RCC 7860 (cell line): ENCODE data around the gene RNPEP.
A peak's percentile ranks its signal among the peaks of the same experiment; 100 is the strongest.
"Not testable (repeated sequence)": the region's sequence is repeated elsewhere in the genome, so short reads cannot be mapped to it uniquely, and the experiment has no call there.

ENCODE experiments used
- DNase-seq: peaks from one replicate; pipeline ENCODE4 v3.0.0-alpha.2; 2015; ENCODE audit warnings: low spot score
- FAIRE-seq: peaks from 2 replicates; lab custom pipeline; 2012; peaks lifted over from hg19 to GRCh38; lab: Jason Lieb, UNC

The RNPEP gene, protein sequence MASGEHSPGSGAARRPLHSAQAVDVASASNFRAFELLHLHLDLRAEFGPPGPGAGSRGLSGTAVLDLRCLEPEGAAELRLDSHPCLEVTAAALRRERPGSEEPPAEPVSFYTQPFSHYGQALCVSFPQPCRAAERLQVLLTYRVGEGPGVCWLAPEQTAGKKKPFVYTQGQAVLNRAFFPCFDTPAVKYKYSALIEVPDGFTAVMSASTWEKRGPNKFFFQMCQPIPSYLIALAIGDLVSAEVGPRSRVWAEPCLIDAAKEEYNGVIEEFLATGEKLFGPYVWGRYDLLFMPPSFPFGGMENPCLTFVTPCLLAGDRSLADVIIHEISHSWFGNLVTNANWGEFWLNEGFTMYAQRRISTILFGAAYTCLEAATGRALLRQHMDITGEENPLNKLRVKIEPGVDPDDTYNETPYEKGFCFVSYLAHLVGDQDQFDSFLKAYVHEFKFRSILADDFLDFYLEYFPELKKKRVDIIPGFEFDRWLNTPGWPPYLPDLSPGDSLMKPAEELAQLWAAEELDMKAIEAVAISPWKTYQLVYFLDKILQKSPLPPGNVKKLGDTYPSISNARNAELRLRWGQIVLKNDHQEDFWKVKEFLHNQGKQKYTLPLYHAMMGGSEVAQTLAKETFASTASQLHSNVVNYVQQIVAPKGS

DNA sequence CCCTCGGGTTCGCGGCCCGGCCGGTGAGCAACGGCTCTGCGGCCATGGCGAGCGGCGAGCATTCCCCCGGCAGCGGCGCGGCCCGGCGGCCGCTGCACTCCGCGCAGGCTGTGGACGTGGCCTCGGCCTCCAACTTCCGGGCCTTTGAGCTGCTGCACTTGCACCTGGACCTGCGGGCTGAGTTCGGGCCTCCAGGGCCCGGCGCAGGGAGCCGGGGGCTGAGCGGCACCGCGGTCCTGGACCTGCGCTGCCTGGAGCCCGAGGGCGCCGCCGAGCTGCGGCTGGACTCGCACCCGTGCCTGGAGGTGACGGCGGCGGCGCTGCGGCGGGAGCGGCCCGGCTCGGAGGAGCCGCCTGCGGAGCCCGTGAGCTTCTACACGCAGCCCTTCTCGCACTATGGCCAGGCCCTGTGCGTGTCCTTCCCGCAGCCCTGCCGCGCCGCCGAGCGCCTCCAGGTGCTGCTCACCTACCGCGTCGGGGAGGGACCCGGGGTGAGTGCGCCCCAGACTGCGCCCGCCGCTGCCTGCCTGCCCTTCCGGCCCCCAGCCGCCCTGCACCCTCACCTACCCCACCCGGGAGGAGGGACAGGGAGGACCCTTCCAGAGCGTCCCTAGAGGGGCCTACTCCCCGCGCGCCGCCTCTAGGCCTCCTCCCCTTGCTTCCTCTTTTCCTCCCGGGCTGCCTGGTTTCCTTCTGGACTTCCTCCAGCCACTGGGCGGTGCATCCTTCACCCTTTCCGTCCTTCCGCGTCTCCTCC, at the start of gene RNPEP:
TSS of gene RNPEP (plus strand) at position 26 of the 757 bp plus-strand sequence. CDS start at position 45, 19 bp downstream.
- FAIRE-seq (peak; percentile 71), DNase-seq (peak; percentile 76)

DNA sequence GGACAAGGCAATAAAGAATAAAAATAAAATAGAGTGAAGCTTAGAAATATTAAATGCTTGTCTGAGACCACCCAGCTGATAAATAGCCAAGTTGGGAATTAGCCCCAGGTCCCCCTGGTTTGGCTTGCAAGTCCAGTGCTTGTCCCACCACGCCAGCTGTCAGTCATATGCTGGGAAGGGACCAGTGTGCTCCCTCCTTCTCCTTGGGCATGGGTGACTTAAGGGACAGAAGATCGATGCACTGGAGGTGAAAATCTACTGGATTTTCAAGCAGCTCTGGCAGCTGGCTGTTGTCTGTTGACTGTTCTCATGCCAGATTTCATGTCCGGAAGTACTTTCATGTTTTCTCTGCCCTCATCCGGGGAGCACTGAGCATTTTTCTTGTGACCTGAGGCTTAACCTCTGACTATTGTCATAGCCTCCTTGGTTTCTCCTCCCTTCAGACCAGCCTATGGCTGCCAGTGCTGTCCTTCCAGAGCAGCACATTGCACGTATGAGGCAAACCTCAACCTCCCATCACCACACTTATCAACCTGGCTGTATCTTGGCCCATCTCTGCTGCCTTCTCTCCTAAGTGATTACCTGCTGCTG, 48.5 kb upstream of the RNPEP start:
- FAIRE-seq = no peak
- DNase-seq = peak; percentile 8

DNA sequence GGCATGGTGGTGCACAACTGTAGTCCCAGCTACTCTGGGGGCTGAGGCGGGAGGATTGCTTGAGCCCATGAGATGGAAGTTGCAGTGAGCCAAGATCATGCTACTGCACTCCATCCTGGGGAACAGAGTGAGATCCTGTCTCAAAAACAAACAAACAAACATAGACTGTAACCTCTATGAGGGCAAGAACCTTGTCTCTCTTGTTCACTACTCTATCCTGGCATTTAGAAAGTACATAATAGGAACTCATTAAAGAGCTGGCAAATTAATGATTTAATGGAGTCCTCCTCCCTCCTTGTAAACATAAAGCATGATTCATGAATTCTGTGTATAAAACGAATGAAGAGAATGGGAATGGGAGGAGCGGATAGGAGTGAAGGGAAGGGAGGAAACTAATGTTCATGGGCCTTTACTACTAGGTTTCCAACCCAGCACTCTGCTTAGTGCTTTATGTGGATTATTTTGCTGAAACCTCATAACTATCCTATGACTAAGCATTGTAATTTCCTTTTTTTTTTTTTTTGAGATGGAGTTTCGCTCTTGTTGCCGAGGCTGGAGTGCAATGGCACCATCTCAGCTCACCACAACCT, 44.7 kb upstream of the RNPEP start:
- peak; percentile 41 for DNase-seq

DNA sequence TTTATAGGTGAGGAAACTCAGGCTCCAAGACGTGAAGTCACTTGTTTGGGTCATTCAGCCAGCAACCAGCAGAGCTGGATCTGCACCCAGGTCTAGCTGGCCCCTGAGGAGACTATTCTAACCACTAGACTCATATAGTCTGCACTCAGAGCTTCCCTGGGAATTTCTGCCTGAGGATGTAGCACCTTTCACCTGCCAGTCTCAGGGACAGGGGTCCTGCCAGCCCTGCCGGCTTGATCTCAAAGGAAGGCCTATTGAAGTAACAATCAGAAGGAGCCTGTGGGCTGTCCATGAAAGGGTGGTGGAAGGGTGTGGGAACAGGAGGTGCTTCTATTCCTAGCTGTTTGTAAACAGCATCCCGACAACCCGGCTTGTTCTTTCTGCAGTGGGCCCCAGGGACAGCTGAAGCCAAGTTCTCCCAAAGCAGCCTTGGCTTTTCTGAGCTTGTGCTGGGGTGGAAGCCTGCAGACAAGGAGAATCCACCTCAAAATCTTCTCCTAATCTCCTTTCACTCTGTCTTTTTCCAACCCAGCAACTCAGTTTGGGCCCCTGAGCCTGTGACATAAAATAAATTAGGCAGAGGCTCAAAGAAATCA, 43.9 kb upstream of the RNPEP start:
- DNase-seq (no peak), FAIRE-seq (no peak)

More for the DNA sequence above, 44.7 kb upstream of the RNPEP start:
- FAIRE-seq = no peak

DNA sequence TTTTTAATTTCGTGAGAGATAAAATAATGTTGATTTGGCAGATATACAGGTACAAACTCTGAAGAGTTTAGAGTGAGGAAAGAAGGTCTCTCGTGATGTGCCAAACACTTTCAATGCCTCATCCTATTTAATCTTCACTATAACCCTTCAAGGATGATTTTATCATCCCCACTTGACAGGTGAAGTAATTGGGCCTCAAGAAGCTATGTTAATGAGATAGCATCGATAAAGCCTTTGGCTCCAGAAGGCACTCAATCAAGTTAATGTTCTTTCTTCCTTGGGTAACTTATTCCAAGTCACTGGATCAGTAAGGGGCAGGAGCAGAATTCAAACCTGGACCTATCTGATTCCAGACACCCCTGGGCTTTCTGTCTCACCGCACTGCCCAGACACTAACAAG, 43.3 kb upstream of the RNPEP start:
- no peak for FAIRE-seq
- no peak for DNase-seq

DNA sequence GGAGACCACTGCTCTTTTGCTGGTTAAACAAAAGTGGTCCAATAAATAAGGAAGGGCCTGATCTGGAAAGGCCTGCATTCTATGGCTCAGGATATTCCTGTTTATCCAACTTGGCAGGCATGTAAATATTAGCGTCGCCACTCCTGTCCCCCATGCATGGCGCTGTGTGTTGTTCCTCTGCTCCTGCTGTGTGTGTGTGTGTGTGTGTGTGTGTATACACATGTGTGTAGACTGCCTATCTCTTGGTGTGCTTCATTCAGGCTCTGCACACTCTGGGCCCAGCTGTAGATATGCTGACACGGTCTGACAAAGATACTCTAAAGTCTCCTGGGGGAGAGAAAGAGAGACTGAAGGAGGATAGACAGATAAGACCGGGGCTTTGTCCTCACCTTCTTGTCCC, 42.9 kb upstream of the RNPEP start:
- no peak for FAIRE-seq
- DNase-seq = no peak

DNA sequence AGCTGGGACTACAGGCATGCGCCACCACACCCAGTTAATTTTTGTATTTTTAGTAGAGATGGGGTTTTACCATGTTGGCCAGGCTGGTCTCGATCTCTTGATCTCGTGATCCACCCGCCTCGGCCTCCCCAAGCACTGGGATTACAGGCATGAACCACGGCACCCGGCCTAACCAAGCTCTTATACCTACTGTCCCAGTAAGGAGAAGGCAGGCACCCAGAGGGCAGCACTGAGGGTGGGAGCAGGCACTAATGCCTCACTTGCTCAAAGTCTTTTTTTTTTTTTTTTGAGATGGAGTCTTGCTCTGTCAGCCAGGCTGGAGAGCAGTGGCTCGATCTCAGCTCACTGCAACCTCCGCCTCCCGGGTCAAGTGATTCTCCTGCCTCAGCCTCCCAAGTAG, 42.1 kb upstream of the RNPEP start:
- not testable (repeated sequence) for DNase-seq, FAIRE-seq

DNA sequence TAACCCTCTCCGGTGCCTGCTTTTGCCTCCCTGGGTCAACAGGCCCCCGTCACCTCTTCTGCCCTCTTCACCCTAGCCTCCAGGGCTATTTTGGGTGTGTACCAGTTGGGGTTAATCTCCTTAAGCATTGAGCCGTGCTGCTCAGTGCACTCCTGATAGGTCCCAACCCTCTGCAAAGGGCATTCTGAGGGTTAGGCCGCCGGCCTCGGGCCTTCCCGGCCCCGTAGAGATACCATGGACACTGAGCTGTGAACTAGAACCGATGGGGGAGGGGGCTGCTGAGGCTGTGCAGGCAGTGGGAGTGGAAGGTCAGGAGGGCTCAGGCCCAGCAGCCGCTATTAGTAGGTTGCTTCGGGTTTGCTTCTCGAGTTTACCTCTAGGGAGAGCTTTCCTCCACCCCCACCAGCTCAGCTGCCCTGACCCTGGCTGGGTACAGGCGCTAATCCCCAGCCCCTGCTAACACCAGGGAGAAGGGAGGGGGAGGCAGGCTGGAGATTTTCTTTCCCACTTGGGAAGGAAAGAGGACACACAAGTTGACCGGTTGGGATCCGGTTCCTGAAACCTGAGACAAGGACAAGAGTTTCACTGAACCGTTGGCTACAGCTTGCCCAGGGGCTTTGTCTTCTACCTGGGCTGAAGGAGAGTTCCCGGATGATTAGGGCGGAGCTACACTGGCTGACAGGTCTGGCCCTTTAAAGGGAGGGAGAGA, 40.9 kb upstream of the RNPEP start:
- DNase-seq (no peak), FAIRE-seq (no peak)

DNA sequence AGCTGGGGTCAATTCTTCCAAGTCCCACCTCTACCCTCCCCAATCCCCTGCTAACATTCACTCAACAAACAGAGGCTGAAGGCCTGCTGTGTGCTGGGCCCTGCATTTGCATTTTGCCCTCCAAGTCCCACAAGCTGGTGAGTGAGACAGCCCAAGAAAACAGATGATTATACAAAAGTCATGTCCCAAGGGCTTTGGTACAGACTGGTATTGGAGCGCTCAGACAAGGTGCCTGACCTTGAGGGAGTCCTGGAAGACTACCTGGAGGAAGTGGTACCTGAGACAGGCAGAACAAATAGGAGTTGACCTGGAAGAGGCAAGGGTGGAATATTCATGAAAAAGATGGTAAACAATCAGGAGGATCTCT, 40.3 kb upstream of the RNPEP start:
- no peak for DNase-seq
- no peak for FAIRE-seq

DNA sequence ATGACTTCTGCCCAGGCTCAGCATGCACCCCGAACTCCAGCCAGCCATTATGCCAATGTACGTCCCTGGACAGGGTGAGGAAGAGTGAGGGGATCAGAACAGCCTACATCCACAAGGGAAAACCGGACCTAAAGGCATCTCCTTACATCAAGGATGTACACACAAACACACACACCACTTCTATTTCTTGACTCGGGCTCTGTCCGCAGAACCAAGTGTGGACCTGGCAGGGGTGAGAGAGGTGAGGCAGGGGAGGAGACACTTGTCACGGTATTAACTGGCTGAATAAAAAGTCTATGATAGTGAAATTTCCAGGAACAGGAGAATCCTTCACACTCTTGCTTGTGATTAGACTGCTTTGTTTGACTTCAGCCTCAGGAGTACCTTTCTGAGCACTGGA, 38.4 kb upstream of the RNPEP start:
- FAIRE-seq (no peak), DNase-seq (no peak)

DNA sequence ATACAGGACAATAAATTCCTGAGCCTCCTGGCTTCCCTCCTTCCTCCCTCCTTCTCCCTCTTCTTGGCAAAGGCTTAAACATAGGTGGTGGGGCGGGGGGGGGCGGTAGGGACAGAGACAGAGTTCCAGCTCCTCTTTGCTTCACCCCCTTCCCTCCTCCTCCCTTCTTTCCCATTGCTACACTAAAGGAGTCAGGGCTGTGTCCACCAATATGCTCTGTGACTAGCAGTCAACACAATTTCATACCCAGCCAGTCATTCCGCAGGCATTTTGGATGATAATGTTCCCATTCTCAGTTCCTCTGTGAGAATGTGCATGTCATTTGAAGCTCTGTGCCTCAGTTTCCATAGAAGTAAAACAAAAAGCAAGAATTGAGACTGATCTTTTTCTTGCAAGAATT, 37.8 kb upstream of the RNPEP start:
- FAIRE-seq (no peak), DNase-seq (no peak)

DNA sequence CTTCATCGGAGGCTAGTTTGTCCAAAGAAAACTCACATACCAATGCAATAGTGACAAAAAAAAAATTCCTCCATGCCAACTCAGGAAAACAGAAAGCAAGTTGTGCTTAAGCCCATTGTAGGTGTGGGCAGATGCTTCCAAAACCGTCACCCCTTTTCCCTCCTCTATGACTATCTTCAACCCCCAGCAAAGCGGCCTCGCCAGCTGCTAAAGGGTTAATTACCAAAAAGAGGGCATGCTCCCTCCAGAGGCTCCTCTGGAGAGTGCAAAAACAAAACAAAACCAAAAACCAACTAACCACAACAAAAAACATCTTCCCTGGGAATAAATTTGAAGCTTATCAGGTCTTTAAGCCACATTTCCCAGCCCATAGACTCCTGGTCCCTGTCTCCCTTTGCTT, 37.3 kb upstream of the RNPEP start:
- FAIRE-seq = no peak

DNA sequence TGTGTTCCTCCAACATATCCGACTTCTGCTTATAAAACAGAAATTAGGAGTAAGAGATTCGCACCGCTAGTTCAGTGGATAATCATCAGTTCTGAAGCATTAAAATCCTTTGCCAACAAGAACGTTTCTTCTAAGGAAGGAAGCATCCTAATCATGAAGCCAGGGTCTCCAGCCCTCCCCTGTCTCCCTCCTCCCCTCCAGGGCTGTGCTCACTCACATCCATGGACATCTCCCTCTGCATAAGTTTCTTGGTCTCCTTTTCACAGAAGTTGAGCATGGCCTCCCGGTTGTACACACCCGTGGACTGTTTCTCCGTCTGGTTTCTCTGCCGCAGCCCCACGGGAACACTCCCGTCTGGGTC, 36.6 kb upstream of the RNPEP start:
- FAIRE-seq (no peak), DNase-seq (no peak)

More for the DNA sequence above, 37.3 kb upstream of the RNPEP start:
- no peak for DNase-seq

DNA sequence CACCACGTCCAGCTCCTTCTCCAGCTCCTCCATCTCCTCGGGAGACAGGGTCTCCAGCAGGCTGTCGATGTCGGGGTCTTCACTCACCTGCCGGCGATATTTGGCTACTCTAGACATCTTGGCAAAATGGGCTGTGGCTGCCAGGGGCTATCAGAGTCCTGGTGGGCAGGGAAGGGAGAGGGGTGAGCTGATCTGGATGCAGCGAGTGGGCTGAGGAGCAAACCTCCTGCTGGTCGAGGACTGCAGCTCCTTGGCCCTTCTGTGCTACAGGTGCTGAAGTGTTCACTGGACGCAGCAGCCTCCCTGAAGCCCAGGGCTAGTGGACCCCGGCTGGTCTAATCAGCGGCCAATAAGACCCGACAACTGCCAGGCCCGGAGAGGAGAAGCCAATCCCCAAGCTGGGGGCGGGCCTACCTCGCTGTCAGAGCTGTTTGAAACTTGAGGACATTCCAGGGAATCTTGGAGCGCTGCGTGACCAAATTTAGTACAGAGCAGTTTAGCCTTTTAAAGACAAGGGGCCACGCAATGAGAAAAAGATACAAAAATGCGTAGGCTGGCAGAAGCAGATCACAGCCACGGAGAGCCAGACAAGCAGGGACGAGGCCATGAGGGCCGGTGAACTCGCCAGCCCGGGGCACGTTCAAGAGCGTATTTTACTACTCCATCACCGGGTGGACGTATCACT, 36.1 kb upstream of the RNPEP start, which contains the start of gene LMOD1:
TSS of gene LMOD1 (minus strand) at position 325 of the 685 bp plus-strand sequence. CDS start at position 117, 208 bp downstream.
- FAIRE-seq = no peak

DNA sequence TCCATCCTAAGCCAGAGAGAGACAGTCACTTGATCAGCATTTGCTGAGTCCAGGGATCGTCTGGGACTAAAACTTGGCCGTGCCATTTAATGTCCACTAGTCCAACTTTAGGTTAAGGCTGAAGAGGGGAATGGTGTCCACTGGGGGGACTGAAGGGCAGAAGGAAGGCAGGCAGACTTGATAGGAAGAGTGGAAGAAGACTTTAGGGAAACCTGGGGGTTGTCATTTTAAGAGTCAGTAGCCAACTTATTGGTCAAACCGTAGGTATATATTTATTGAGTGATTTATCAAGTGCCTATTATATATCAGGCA, 34.8 kb upstream of the RNPEP start:
- DNase-seq = no peak
- FAIRE-seq = no peak

More for the DNA sequence above, 36.1 kb upstream of the RNPEP start, which contains the start of gene LMOD1:
- DNase-seq = no peak

DNA sequence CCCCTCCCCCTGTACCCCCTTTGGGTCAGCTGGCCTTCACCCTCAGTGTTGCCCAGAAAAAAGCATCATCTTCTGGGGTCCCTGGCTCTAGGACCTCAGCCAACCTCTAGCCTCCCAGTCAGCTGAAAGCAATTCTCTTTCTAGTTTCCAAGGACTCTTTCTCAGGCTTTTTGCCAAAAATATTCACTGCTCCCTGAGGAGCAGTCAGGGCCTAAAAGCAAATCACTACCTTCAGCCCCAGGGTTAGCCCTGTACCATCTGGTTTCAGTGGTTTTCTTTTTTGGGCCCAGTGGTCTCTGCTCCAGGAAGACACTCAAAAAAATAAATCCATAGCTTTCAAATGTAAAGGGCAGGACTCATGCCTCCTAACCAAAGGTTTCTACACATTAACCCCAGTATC, 33.0 kb upstream of the RNPEP start:
- DNase-seq (no peak), FAIRE-seq (no peak)

DNA sequence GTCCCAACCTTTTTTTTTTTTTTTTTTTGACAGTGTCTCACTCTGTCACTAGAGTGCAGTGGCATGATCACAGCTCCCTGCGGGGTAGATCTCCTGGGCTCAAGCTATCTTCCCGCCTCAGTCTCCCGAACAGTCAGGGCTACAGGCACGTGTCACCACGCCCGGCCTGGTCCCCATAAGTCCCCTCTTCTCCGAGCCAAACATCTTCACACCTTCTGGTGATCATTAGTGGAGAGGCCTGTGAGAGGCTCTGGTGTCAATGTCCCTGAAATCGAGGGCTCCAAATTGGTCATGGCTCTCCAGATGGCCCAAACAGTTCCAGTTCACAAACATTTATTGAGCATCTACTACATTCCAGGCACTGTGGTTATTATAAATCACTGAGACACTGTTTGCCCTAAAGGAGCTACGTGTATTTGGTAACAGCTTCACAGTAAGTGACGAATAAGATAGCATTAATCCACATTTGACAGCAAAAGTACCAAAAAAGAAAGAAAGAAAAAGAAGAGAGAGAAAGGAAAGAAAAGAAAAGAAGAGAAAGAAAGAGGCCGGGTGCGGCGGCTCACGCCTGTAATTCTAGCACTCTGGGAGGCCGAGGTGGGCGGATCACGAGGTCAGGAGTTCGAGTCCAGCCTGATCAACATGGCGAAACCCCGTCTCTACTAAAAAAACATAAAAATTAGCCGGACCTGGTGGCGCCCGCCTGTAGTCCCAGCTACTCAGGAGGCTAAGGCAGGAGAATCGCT, 28.0 kb upstream of the RNPEP start:
- FAIRE-seq (no peak), DNase-seq (no peak)

DNA sequence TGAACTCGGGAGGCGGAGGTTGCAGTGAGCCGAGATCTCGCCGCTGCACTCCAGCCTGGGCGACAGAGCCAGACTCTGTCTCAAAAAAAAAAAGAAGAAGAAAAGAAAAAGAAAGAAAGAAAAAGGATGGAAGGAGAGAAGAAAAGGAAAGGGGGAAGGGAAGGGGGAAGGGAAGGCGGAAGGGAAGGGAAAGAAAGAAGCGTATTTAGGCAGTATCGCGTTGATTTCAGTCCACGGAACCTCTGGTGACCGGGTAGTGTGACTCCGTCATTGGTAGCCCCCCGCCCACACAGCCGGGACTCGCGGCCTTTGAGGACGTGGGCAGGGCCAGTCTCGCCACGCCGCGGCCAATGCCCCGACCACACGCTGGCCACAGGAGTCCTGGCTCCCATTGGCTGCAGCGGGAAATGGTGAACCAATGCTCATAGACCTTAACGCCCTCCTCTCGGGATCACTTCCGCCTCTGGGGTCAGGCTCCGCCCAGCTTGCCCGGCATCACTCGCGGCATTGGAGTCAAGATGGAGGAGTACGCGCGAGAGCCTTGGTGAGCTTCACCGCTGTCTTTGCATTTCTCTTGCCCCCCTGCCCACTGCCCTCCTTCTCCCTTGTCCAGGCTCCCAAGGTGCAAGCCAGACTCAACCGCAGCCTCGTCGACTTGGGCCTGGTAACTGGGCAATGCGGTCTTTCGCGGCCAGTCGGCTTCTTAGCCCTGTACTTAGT, 27.3 kb upstream of the RNPEP start, which contains the start of gene TIMM17A:
TSS of gene TIMM17A (plus strand) at position 495 of the 720 bp plus-strand sequence. CDS start at position 519, 24 bp downstream.
- FAIRE-seq = peak; percentile 92

More for the DNA sequence above, 27.3 kb upstream of the RNPEP start, which contains the start of gene TIMM17A:
- peak; percentile 96 for DNase-seq
